Measurements from ENCODE around the gene ZNF860.
"Not testable (repeated sequence)": the region's sequence is repeated elsewhere in the genome, so short reads cannot be mapped to it uniquely, and the experiment has no call there.

Gene ZNF860

GRCh38 chr3:31962801-31963205 is 18.7 kb upstream of the ZNF860 start:
- DNase-seq: no peak

DNA sequence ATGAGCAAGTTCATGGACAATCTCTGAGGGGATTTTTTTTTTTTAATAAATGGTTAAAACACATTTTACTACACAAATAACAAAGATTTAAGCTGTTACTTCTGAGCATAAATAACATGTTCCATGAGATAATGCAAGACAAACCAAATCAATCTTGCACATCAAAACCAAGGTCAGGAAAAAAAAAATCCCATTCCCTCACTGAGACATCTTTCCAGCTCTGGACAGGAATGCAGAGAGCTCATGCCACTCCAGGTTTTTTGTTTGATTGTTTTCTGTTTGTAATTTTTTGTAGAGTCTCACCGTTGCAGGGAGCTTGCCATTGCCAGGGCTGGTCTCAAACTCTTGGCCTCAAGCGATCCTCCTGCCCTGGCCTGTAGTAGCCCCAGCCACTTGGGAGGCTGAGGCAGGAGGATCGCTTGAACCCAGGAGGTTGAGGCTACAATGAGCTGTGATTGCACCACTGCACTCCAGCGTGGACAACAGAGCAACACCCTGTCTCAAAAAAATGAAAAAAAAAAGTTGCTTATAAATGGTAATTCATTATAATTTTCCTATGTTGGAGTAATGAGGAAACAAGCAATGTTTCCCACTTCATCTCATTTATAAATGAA is 14.5 kb upstream of the ZNF860 start:
- DNase-seq: no peak

DNA sequence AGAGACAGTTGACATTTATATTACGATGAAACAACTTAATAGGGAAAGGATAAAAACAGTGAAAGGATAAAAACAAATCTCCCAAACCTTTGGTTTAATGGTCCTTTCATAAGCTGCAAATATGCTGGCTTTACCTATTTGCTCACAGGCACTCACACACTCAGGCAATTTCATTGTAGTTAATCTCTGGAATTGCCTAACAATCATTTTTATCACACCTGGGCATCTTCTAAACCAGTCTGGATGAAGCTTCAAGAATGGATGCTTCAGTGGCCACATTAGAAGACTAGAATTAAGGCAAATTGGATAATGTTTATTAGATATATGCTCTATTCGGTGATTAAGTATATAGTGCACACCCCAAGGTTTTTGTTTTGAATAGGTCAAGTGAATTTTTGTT is 14.0 kb upstream of the ZNF860 start:
- no peak for DNase-seq

- no peak for DNase-seq
Observed at GRCh38 chr3:31968369-31968926, 13.1 kb upstream of the ZNF860 start.

DNA sequence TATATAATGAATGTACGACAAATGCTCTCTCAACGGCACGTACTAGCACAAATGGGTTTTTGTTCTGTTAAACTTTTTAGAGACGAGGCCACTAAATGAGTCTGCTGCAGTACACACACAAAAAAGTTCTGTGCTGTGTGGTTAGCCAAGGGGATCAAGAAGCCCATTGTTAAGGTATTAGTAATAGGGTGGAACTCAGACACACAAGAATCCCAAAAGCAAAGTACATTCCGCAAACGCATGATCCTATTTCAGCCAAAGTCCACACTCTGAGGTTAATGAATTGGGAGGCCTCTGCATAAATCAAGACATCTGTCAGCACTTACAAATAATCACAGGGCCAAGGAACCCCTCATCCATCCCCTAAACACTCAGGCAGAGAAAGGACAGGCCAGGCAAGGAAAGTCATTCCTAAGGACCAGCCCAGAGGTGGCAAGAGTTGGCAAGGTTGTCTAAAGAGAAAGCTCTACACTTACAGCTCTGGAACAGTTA is 12.6 kb upstream of the ZNF860 start:
- DNase-seq: no peak

GRCh38 chr3:31971607-31972006 is 9.9 kb upstream of the ZNF860 start:
- no peak for DNase-seq

- no peak for DNase-seq
Observed at GRCh38 chr3:31973081-31973480, 8.5 kb upstream of the ZNF860 start.

- no peak for DNase-seq
Observed at GRCh38 chr3:31973837-31974236, 7.7 kb upstream of the ZNF860 start.

- DNase-seq: no peak
Observed at GRCh38 chr3:31974471-31974870, 7.1 kb upstream of the ZNF860 start.

DNA sequence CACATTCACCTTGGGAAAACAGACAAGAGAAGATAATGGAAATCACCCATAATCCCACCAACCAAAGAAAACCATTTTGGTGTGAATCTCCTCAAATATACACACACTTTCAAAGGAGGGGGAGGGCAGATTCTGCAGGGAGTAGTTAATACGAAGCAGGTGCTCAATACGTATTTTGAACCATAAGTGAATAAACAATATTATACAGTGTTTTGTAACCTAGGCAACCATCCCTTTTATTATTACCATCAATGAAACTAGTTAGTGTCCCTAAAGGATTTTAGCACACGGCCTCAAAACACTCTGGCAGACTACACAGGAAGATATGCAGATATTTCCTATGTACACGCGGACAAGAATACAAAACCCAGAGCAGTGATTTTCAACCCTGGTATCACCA is 6.6 kb upstream of the ZNF860 start:
- DNase-seq: no peak

DNA sequence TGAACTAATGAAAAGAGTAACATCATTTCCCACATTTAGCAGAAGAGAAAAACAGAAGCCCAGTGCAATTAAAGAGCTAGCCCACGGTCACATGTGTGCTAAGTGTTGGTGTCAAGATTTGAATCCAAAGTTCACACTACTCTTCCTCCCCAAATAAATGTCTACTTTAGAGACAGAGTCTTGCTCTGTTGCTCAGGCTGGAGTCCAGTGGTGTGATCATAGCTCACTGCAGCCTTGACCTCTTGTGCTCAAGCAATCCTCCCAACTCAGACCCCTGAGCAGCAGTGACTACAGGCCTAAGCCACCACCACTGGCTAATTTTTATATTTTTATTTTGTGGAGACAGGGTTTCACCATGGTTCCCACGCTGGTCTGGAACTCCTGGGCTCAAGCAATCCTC is 5.2 kb upstream of the ZNF860 start:
- no peak for DNase-seq

- no peak for DNase-seq
Observed at GRCh38 chr3:31977736-31978135, 3.8 kb upstream of the ZNF860 start.

GRCh38 chr3:31978553-31978952 is 3.0 kb upstream of the ZNF860 start:
- DNase-seq: no peak

GRCh38 chr3:31979001-31979697 is 2.4 kb upstream of the ZNF860 start:
- DNase-seq: no peak

- peak; percentile 51 to 69 for DNase-seq
Observed at GRCh38 chr3:31980530-31981205, 882 bp upstream of the ZNF860 start.

- DNase-seq: no peak
Observed at GRCh38 chr3:31984321-31984720, 2.8 kb downstream of the ZNF860 start.

- no peak for DNase-seq
Observed at GRCh38 chr3:31985831-31986230, 4.3 kb downstream of the ZNF860 start.

DNA sequence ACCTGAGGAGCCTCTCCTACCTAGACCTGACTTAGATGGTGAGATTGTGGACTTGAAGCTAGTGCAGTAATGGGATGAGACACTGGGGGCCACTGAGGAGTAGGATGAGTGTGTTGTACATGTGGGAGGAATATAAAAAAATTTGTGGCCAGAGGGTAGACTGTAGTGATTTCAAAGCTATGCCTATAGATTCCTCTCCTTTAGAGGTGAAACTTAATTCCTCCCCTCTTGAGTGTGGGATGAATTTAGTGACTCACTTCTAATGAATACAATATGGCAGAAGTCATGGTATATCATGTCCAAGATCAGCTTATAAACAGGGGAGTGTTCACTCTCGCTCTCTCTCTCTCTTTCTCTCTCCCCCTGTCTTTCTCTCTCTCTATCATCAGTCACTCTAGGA is 6.7 kb downstream of the ZNF860 start:
- no peak for DNase-seq

GRCh38 chr3:31992995-31993394 is 11.4 kb downstream of the ZNF860 start:
- DNase-seq: not testable (repeated sequence)

DNA sequence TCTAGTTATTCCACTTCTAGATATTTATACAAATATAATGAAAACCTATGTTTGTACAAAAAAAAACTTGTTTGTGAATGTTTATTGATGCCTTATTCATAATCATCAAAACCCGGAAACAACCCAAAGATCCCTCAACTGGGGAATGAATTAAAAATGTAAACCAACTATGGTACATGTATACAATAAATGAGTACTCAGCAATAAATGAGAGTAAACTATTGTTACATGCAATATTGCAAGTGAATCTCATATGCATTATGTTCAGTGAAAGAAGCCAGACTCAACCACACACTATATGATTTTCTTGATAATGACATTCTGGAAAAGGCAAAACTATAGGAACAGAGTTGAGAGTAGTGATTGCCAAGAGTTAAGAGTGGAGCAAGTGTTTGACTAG is 12.3 kb downstream of the ZNF860 start:
- DNase-seq: no peak

DNA sequence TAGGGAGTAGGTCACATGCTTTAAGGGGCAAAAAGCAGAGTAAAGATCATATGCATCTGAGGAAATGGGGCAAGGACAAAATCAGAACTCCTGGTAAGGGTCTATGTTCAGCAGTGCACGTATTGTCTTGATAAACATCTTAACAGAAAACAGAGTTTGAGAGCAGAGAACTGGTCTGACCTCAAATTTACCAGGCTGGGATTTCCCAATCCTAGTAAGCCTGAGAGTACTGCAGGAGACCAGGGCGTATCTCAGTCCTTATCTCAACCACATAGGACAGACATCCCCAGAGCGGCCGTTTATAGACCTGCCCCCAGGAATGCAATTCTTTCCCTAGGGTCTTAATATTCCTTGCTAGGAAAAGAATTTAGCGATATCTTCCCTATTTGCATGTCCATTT is 13.5 kb downstream of the ZNF860 start:
- DNase-seq: not testable (repeated sequence)

- DNase-seq: no peak
Observed at GRCh38 chr3:31996195-31996594, 14.6 kb downstream of the ZNF860 start.

DNA sequence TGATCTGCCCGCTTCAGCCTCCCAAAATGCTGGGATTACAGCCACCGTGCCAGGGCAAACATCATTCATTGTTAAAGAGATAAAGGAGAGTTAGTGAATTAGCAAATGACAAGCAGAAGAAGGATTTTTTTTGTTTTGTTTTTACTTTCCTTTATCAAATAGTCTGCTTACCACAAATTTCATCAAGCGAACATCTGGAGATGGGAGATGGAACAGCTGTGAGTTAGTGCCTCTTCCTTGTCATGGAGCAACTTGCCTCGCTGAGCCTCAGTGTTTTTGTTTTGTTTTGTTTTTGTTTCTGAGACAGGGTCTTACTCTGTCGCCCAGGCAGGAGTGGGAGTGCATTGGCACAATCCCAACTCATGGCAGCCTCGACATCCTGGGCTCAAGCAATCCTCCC is 15.9 kb downstream of the ZNF860 start:
- no peak for DNase-seq

GRCh38 chr3:31999907-32000439 is 18.4 kb downstream of the ZNF860 start:
- DNase-seq: no peak

Measured in NCI-H2081 (cell line).